Measurements from ENCODE around the gene PCDHGB4. TPM values are rescaled to one million over a fixed set of nuclear protein-coding genes. Genes with fewer than 3 reads are reported as not detected.

PCDHGB4 gene
- total and polyA plus RNA-seq, 2 of the 8 experiments (the other 6 are each of a cell fraction or from before 2014, with no cell fraction given), result 8.0 to 9.1 TPM

DNA sequence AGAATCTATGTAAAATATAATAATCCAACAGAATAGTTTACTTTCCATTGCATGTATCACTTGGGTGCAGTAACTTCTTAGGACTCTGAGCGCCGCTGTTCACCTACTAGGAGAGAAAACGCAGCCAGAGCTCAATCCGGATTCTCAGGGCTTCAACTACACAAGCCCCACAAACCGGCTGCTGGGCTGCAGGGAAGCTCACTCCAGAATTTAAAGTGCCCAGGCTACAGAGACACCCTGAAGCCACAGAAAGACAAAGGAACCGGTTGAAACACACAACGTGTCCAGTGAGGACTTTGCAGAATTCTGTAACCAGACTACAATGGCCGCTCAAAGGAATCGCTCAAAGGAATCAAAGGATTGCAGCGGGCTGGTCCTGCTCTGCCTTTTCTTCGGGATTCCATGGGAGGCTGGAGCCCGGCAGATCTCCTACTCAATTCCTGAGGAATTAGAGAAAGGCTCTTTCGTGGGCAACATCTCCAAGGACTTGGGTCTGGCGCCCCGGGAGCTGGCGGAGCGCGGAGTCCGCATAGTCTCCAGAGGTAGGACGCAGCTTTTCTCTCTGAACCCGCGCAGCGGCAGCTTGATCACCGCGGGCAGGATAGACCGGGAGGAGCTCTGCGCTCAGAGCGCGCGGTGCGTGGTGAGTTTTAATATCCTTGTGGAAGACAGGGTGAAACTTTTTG, 25.5 kb downstream of the PCDHGB4 start, which contains the start of gene PCDHGA10:
PCDHGA10 (plus strand) TSS at position 134 of the 686 bp plus-strand sequence; CDS start at position 323, 189 bp downstream.
- no peak within 1 kb of the TSS for H3K14ac ChIP-seq (ENCODE audit: insufficient read length)
- H2BK20ac ChIP-seq (ENCODE audit: low read length), result no peak within 1 kb of the TSS
- H3K9me3 ChIP-seq (ENCODE audit: insufficient read depth in 2 of 2, low read depth in 1 of 2, low read length in 1 of 2), result peaks cover 2 to 8% of the 10 kb centered on the region in 2 experiments; a peak in 2 of 4 replicates
- FAIRE-seq (peak; percentile 73), DNase-seq (ENCODE audit: low read depth in 1 of 2, low spot score in 2 of 2) (peak in 1 of 2 experiments; percentile 67)
- H3K27ac ChIP-seq (ENCODE audit: low read depth, low read length), result no peak within 1 kb of the TSS
- H2AFZ ChIP-seq (ENCODE audit: low read length), result peak within 1 kb of the TSS; percentile 86; the same call in 1 of the 2 replicates
- H3K4me1 ChIP-seq (replicated peaks in 1 of 4; ENCODE audit: control insufficient read depth in 3 of 4, insufficient read depth in 4 of 4, low read length in 3 of 4), result no peaks in the 10 kb centered on the region
- peak within 1 kb of the TSS; percentile 38; the same call in 1 of the 2 replicates for H4K8ac ChIP-seq (ENCODE audit: extremely low read depth, insufficient read depth, low read length)
- H3K4me3 ChIP-seq (ENCODE audit: extremely low read depth in 1 of 4, insufficient read depth in 2 of 4, low read depth in 3 of 4, low read length in 4 of 4), result peak within 1 kb of the TSS; percentile 66 to 82 (median 78)
- no peak within 1 kb of the TSS for H3K56ac ChIP-seq (replicated peaks; ENCODE audit: insufficient read length, low read depth, low read length)
- no peak within 1 kb of the TSS for H2BK12ac ChIP-seq (ENCODE audit: low read depth, low read length)
- peak within 1 kb of the TSS; percentile 75; the same call in 1 of the 2 replicates for H2AK5ac ChIP-seq (ENCODE audit: low read depth, low read length)
- ChIA-PET CTCF (ENCODE audit: partially characterized antibody) (interaction anchor here (0.5 to 23.3 kb wide), 70 partner anchors 7 to 1614 kb away, joined by 3 to 1236 read pairs (median 6); partner anchors contain the start of genes PCDHB10, PCDHB11, PCDHB13 and PCDHB14), POLR2A (ENCODE audit: partially characterized antibody) (interaction anchor here (0.6 to 2.7 kb wide), 12 partner anchors 59 to 168 kb away, joined by 3 to 9 read pairs (median 4); partner anchors contain the start of gene PCDHB15)
- H3K36me3 ChIP-seq (ENCODE audit: control insufficient read depth in 2 of 4, insufficient read depth in 4 of 4, low read length in 3 of 4), result peaks cover 0 to 3% (median 0%) of the 10 kb centered on the region in 4 experiments; a peak in 1 of 8 replicates
- 34% methylated on average over 31 of the region's 31 CpGs; no CpG with 5 or more reads in 1 of the 2 experiments for WGBS, 2 experiments (ENCODE audit: extremely low coverage in 1 of 2, insufficient coverage in 1 of 2, insufficient read length in 1 of 2, insufficient replicate concordance in 2 of 2, low coverage in 1 of 2, low lambda C conversion rate in 2 of 2, missing lambda C conversion rate in 1 of 2)
- H3K79me2 ChIP-seq (ENCODE audit: control insufficient read depth in 1 of 2, insufficient read depth in 2 of 2, low read length in 2 of 2), result no peaks in the 10 kb centered on the region
- H2BK15ac ChIP-seq (ENCODE audit: low read length), result peak within 1 kb of the TSS; percentile 81; the same call in 1 of the 2 replicates
- no peak within 1 kb of the TSS for H3K4ac ChIP-seq (replicated peaks; ENCODE audit: insufficient read length, low read depth, low read length)
- no peak within 1 kb of the TSS; the same call in 1 of the 2 replicates for H3K18ac ChIP-seq (ENCODE audit: extremely low read depth, low read length)
- no peak within 1 kb of the TSS for H2BK5ac ChIP-seq (ENCODE audit: low read depth, low read length)
- peaks cover 2% of the 10 kb centered on the region; the same call in 1 of the 2 replicates for H3K23me2 ChIP-seq (ENCODE audit: low read depth, low read length)
- H3K4me2 ChIP-seq (ENCODE audit: insufficient read depth in 1 of 2, low read depth in 2 of 2, low read length in 2 of 2), result peak within 1 kb of the TSS; percentile 65 to 80
- no peak within 1 kb of the TSS for H4K91ac ChIP-seq (replicated peaks; ENCODE audit: insufficient read length, low read length)
- H4K5ac ChIP-seq (ENCODE audit: insufficient read length, low read depth, low read length), result no peak within 1 kb of the TSS
- H2BK120ac ChIP-seq (replicated peaks; ENCODE audit: low read depth, low read length), result no peak within 1 kb of the TSS
- peaks cover 0 to 1% of the 10 kb centered on the region in 2 experiments for H4K20me1 ChIP-seq (replicated peaks in 1 of 2; ENCODE audit: control insufficient read depth in 1 of 2, insufficient read depth in 2 of 2, low read length in 2 of 2)
- H3K27me3 ChIP-seq (replicated peaks in 1 of 4; ENCODE audit: control insufficient read depth in 3 of 4, extremely low read depth in 1 of 4, insufficient read depth in 3 of 4, low read length in 3 of 4), result peaks cover 0 to 10% (median 6%) of the 10 kb centered on the region in 4 experiments; a peak in 6 of 7 replicates
- H3K9ac ChIP-seq (replicated peaks in 1 of 4; ENCODE audit: extremely low read depth in 1 of 4, low read depth in 3 of 4, low read length in 3 of 4), result peak within 1 kb of the TSS in 3 of 4 experiments; percentile 38 to 73 (median 42); a peak in 5 of 7 replicates
- H3K23ac ChIP-seq (ENCODE audit: insufficient read length), result no peak within 1 kb of the TSS
- no peaks in the 10 kb centered on the region for H3K79me1 ChIP-seq (ENCODE audit: low read depth, low read length)
- TF ChIP-seq, protein P1, sequence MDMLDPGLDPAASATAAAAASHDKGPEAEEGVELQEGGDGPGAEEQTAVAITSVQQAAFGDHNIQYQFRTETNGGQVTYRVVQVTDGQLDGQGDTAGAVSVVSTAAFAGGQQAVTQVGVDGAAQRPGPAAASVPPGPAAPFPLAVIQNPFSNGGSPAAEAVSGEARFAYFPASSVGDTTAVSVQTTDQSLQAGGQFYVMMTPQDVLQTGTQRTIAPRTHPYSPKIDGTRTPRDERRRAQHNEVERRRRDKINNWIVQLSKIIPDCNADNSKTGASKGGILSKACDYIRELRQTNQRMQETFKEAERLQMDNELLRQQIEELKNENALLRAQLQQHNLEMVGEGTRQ (IDR thresholded peaks at IDR 0.05; ENCODE audit: low read length), result no peak
- no peak for TF ChIP-seq SUZ12 (IDR thresholded peaks at IDR 0.05; ENCODE audit: low read length)
- TF ChIP-seq ASH2L (IDR thresholded peaks at IDR 0.05; ENCODE audit: low read length), result peak; percentile 44
- 0 out of 2 replicates have a peak, but pooled peaks have one; percentile 57 for TF ChIP-seq YY1 (IDR thresholded peaks at IDR 0.05; ENCODE audit: low read depth, low read length)
- TF ChIP-seq TAF1 (IDR thresholded peaks at IDR 0.05; ENCODE audit: low read depth, low read length), result 0 out of 2 replicates have a peak, but pooled peaks have one; percentile 24
- TF ChIP-seq POLR2AphosphoS5 (IDR thresholded peaks at IDR 0.05; ENCODE audit: low read depth, low read length), result no peak
- TF ChIP-seq, protein P2, sequence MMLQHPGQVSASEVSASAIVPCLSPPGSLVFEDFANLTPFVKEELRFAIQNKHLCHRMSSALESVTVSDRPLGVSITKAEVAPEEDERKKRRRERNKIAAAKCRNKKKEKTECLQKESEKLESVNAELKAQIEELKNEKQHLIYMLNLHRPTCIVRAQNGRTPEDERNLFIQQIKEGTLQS (IDR thresholded peaks at IDR 0.05; ENCODE audit: insufficient read depth, low read depth, low read length), result no peak
- peak; percentile 84 for TF ChIP-seq RAD21 (IDR thresholded peaks at IDR 0.05 in 1 of 2, conservative IDR thresholded peaks at IDR 0.05 in 1 of 2; ENCODE audit: low read depth in 2 of 2, low read length in 2 of 2)
- no peak for TF ChIP-seq CEBPB (IDR thresholded peaks at IDR 0.05; ENCODE audit: low read depth, low read length)

All from H1 (cell line).